Fibroblast of pulmonary artery (primary cell): ENCODE data around the gene SLC6A13.
"Not testable (repeated sequence)": the region's sequence is repeated elsewhere in the genome, so short reads cannot be mapped to it uniquely, and the experiment has no call there.

Experiments
- DNase-seq: peaks from one replicate; pipeline ENCODE4 v3.0.0-alpha.2; 2010; ENCODE audit warnings: low read depth
- H3K4me3 ChIP-seq: replicated peaks from 2 replicates; pipeline ENCODE4 v1.5.1; 2011; ENCODE audit warnings: low read depth, mild to moderate bottlenecking, control low read depth, low read length, moderate library complexity
- TF ChIP-seq, protein P1 (sequence below): IDR thresholded peaks from 2 replicates; pipeline ENCODE4 v1.5.1; 2011; ENCODE audit warnings: mild to moderate bottlenecking, control low read depth, low read length, inconsistent platforms; ENCODE audit errors: missing control alignments

The SLC6A13 gene

DNA sequence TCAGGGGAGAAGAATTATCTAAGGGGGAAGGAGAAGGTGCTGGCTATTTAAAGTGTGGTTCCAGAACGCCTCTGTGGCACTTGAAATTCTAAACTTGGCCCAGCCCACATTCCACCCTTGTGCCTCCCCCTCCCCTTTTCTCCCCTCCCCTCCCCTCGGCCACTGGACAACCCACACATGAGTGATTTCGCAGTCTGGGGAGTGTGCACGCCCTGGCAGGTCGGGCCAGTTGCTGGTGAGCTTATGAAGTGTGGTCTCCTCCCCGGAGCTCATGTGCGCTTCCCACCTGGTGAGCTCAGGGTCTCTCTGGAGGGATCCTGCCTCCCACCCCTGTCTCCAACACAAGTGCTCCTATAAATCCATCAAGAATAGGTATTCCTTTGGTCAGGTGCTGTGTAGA is at the start of gene SLC6A13:
SLC6A13 (minus strand) TSS at position 20 of the 400 bp plus-strand sequence. CDS start 2,784 bp downstream, outside the sequence.
- H3K4me3 ChIP-seq: no peak within 1 kb of the TSS
- DNase-seq: no peak
- TF ChIP-seq, protein P1, sequence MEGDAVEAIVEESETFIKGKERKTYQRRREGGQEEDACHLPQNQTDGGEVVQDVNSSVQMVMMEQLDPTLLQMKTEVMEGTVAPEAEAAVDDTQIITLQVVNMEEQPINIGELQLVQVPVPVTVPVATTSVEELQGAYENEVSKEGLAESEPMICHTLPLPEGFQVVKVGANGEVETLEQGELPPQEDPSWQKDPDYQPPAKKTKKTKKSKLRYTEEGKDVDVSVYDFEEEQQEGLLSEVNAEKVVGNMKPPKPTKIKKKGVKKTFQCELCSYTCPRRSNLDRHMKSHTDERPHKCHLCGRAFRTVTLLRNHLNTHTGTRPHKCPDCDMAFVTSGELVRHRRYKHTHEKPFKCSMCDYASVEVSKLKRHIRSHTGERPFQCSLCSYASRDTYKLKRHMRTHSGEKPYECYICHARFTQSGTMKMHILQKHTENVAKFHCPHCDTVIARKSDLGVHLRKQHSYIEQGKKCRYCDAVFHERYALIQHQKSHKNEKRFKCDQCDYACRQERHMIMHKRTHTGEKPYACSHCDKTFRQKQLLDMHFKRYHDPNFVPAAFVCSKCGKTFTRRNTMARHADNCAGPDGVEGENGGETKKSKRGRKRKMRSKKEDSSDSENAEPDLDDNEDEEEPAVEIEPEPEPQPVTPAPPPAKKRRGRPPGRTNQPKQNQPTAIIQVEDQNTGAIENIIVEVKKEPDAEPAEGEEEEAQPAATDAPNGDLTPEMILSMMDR: no peak

DNA sequence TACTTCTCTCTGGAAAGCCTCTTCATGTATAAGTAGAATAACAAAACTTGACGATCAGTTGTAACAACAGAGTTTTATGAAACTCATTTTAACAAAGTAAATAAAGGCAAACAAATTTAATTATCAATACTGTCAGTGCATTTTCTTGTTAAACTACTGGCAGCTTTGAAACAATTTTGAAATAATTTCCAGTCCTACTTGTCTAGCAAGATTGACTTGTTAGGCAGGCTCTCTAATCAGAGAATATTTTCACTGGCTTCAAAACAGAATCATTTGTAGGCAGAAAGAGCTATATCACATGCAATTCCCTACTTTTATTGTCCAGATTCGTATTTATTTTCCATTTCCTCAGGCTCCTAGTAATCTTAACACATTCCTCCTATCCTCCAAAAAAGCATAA is 45.9 kb upstream of the SLC6A13 start:
- TF ChIP-seq, protein P1: no peak
- DNase-seq: no peak
- no peak overlapping the region for H3K4me3 ChIP-seq

DNA sequence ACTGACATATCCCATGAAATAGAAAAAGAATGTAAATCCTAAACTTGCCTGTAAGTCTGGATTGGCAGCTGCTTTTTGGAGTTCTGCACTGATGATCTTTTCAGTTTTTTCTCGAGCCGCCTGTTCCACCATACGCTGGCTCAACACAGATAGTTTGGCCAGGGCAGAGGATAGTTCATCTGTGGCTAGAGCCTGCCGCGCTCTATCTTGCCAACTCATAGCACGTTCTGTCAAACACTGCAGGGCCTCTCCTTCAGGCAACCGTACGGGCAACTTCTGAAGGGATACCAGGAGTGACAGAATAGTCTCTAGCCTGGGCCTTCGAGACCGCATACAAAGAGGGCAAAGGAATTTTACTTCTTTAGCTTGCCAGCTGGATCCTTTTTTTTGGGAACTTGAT is 44.8 kb upstream of the SLC6A13 start:
- TF ChIP-seq, protein P1: no peak
- no peak overlapping the region for H3K4me3 ChIP-seq
- DNase-seq: no peak

DNA sequence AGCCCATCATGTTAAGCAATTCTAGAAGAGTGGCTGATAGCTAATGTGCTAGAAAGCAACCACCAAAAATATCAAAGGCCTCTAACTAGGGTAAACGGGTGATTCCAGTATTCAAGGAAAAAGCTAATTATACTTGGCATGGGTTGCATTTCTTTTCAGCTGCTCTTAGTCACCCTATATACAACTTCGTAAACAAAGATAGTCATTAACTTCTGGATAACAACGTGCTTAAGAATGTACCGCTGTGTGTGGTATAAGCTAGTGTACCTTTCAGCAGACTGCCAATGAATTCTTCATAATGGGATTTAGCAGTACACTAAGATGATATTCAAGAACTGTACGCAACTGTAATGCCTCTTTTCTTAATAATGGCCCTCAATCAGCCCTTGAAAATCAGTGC is 42.2 kb upstream of the SLC6A13 start:
- DNase-seq: no peak
- no peak overlapping the region for H3K4me3 ChIP-seq
- TF ChIP-seq, protein P1: no peak

DNA sequence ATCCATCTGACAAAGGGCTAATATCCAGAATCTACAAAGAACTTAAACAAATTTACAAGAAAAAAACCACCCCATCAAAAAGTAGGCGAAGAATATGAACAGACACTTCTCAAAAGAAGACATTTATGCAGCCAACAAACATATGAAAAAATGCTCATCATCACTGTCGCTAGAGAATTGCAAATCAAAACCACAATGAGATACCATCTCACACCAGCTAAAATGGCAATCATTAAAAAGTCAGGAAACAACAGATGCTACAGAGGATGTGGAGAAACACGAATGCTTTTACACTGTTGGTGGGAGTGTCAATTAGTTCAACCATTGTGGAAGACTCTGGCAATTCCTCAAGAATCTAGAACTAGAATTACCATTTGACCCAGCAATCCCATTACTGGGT is 40.1 kb upstream of the SLC6A13 start:
- DNase-seq: not testable (repeated sequence)

DNA sequence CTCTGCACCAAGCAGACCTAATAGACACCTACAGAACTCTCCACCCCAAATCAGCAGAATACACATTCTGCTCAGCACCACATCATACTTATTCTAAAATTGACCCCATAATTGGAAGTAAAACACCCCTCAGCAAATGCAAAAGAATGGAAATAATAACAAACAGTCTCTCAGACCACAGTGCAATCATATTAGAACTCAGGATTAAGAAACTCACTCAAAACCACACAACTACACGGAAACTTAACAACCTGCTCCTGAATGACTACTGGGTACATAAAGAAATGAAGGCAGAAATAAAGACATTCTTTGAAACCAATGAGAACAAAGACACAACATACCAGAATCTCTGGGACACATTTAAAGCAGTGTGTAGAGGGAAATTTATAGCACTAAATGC is 37.5 kb upstream of the SLC6A13 start:
- not testable (repeated sequence) for H3K4me3 ChIP-seq, DNase-seq

More for the DNA sequence above, 40.1 kb upstream of the SLC6A13 start:
- not testable (repeated sequence) for H3K4me3 ChIP-seq

DNA sequence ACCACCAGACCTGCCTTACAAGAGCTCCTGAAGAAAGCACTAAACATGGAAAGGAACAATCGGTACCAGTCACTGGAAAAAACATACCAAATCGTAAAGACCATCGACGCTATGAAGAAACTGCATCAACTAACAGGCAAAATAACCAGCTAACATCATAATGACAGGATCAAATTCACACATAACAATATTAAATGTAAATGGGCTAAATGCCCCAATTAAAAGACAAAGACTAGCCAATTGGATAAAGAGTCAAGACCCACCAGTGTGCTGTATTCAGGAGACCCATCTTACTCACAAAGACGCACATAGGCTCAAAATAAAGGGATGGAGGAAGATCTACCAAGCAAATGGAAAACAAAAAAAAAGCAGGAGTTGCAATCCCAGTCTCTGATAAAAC is 36.9 kb upstream of the SLC6A13 start:
- DNase-seq, H3K4me3 ChIP-seq: not testable (repeated sequence)

DNA sequence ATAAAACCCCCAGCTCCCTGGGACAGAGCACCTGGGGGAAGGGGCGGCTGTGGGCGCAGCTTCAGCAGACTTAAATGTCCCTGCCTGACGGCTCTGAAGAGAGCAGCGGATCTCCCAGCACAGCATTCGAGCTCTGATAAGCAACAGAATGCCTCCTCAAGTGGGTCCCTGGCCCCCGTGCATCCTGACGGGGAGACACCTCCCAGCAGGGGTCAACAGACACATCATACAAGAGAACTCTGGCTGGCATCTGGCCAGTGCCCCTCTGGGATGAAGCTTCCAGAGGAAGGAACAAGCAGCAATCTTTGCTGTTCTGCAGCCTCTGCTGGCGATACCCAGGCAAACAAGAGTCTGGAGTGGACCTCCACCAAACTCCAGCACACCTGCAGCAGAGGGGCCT is 35.4 kb upstream of the SLC6A13 start:
- H3K4me3 ChIP-seq, DNase-seq: not testable (repeated sequence)

DNA sequence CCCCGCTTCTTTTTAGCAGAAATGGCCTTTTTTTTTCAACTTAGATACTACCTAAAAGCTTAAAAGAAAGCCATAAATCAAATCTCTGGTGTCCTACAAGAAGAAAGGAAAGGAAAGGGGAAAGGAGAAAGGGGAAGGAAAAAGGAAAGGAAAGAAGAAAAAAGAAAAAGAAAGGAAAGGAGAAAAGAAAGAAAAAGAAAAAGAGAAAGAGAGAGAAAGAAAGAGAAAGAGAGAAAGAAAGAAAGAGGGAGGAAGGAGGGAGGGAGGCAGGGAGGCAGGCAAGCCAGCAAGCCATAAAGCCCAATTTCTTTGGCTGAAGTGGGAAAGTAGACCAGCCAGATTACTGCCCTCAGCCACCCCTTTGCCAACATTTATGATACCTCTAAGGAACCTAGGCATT is 32.5 kb upstream of the SLC6A13 start:
- no peak overlapping the region for H3K4me3 ChIP-seq
- DNase-seq: no peak
- TF ChIP-seq, protein P1: no peak
